H54 (cell line): Measurements from ENCODE around the gene DOCK3.
"Not testable (repeated sequence)": the region's sequence is repeated elsewhere in the genome, so short reads cannot be mapped to it uniquely, and the experiment has no call there.

Source experiments
- DNase-seq: peaks from one replicate; pipeline ENCODE4 v3.0.0; 2011; ENCODE audit warnings: low spot score, mixed read lengths; ENCODE audit not compliant: insufficient read length
- FAIRE-seq: peaks from 3 replicates; lab custom pipeline; 2011; peaks lifted over from hg19 to GRCh38; lab: Jason Lieb, UNC
- POLR2A ChIP-seq: IDR thresholded peaks from 2 replicates; pipeline ENCODE4 v1.6.1; 2011; ENCODE audit warnings: low read depth, mild to moderate bottlenecking, low read length

Gene DOCK3

DNA sequence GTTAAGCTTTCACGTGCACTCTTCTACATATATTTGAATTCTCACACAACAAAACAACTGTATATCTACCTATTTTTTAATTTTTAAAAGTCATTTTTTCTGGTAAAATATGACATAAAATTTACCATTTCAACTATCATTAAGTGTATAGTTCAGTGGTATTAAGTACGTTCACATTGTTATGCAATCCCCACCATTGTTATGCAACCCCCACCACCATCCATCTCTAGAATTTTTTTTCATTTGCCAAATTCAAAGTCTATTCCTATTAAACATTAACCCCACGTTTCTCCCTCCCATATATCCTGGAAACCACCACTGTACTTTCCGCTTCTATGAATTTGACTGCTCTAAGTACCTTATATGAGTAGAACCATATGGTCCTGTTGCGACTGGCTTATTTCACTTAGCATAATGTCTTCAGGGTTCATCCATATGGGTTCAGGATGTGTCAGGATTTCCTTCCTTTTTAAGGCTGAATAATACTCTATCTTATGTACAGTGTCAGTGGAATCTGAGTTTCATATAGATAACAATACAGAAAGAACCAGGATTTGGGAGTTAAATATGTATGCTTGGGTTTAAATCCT lies 279.2 kb downstream of the DOCK3 start:
- peak; percentile 6 for FAIRE-seq
- TF ChIP-seq POLR2A, result no peak
- DNase-seq, result no peak

DNA sequence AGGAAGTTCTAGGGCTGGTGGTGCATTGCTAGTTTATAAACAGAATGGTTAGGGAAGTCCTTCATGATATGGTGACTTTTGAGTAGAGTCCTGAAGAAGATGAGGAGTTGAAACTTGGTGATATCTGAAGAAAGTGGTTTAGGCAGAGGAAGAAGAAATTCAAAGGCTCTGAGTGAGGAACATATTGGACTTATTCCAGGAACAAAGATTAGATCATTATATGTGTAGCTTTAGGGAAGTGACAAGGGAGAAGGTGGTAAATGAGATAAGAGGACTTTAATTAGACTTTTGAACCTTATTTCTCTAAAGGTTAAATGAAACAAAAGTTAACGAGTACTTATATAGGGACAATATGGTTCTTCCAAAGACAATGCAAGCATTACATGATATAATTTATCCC lies 286.7 kb downstream of the DOCK3 start:
- DNase-seq (no peak), FAIRE-seq (no peak)
- TF ChIP-seq POLR2A, result no peak

DNA sequence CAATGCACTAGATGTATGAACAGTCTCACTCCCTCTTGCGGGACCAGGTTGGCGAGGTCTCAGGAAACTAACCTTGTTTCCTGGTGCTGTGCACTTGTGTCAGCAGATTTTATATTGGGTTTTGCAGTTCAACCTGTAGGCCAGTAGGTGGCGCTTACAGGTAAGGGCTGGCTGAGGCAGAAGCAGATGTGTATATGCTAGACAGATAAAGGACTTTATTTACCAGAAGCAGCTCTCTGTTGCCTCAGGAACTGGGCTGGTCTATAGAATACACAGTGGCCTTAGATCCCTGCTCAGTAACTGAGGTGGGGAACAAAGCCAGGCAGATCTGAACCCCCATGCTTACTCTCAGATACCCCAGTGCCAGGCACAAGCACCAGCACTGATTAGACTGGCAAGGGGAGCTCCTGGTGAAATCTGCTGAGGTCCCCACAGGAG lies 296.8 kb downstream of the DOCK3 start:
- FAIRE-seq (peak; percentile 91), DNase-seq (peak; percentile 21)

DNA sequence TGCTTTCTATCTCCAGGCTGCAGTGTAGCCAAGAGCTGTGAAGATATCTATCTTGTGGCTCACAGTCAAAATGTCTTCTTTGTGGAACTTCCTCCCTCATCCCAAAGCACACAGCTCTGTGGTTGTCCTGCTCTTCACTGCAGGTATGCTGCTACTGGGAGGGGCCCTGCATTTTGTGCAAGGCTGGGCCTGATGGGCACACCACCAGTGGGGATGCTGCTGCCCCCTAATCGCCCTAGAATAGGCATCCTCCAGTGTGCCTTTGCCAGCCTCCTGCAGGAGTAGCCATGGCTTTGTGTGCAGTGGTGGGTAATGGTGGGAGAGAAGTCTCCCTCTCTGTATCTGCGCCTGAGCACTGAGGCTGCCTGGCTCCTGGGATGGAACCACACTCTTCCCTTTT lies 297.3 kb downstream of the DOCK3 start:
- DNase-seq (no peak), FAIRE-seq (no peak)
- TF ChIP-seq POLR2A, result no peak

More for the DNA sequence above, 296.8 kb downstream of the DOCK3 start:
- TF ChIP-seq POLR2A, result no peak

DNA sequence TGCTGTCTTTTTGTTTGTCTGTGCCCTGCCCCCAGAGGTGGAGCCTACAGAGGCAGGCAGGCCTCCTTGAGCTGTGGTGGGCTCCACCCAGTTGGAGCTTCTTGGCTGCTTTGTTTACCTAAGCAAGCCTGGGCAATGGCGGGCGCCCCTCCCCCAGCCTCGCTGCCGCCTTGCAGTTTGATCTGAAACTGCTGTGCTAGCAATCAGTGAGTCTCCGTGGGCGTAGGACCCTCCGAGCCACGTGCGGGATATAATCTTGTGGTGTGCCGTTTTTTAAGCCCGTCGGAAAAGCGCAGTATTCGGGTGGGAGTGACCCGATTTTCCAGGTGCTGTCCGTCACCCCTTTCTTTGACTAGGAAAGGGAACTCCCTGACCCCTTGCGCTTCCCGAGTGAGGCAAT lies 303.9 kb downstream of the DOCK3 start:
- DNase-seq, FAIRE-seq: not testable (repeated sequence)

DNA sequence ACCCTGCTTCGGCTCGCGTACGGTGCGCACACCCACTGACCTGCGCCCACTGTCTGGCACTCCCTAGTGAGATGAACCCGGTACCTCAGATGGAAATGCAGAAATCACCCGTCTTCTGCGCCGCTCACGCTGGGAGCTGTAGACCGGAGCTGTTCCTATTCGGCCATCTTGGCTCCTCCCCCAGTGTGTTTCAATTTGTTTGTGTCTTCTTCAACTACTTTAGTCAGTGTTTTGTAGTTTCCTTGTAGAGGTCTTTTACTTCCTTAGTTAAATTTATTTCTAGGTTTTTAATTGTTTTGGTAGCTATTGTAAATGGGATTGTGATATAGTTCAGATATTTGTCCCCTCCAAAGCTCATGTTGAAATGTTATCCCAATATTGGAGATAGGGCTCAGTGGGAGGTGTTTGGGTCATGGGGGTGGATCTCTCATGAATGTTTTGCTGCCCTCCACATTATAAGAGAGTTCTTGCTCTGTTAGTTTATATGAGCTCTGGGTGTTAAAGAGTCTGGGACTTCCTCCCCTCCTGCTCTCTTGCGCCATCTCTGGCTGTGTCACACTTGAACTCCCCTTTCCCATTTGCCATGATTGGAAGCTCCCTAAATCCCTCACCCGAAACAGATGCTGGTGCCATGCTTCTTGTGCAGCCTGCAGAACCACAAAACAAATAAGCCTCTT lies 304.4 kb downstream of the DOCK3 start:
- no peak for TF ChIP-seq POLR2A
- DNase-seq (no peak), FAIRE-seq (peak; percentile 23)

DNA sequence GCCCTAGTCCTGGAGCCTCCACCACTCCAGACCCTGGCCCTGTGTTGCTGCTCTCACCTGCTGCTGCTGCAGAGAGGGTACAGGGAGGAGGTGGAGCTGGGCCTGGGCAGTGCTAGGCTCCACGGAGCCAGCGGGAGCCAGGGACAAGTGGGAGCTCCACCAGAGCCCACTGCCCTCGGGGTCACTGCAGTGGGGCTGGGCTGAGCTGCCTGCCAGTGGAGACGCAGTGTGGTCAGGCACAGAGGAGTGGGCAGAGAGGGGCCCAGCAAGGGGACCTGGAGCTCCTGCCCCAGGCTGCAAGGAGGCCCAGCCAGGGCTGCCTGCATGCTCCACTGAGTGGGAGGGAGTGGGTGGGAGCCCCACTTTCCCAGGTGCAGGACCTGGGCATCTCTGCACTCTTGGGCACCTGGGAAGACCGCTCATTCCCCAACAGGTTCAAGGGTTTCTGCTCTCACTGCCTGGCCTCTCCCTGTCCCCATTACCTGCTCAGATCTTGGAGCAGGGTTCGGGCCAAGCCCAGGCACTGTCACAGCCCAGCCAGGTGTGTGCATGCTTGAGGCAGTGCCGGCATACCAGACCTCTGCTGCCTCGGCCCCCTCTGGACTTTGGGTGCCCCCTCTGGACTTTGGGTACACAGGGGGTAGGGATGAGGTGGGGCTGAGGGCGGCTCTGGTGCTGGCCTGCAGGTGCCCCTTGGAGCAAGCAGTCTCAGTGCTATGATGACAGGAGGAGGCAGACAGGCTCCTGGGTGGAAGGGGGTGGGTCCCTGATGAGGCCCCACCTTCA lies 308.0 kb downstream of the DOCK3 start:
- FAIRE-seq, result no peak
- no peak for DNase-seq

DNA sequence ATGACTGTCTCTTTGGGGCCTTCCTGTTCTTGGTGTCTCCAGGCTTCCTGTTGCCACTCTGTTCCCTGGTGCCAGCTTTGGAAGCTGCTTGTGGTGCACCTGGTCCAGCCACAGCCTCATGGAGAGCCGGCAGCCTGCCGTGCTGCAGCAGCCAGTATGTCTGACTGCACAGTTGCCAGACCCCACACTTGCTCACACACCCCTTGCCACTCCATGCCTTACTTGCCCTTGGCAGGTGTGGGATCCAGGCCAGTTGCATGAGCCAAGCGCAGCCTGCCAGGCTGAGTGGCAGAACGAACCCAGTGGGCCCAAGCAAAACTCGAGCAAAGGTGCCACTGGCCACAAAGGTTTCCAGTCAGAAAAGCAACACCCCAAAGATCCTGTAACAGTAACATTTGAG lies 309.2 kb downstream of the DOCK3 start:
- DNase-seq (no peak), FAIRE-seq (no peak)
- no peak for TF ChIP-seq POLR2A

More for the DNA sequence above, 308.0 kb downstream of the DOCK3 start:
- TF ChIP-seq POLR2A, result no peak

DNA sequence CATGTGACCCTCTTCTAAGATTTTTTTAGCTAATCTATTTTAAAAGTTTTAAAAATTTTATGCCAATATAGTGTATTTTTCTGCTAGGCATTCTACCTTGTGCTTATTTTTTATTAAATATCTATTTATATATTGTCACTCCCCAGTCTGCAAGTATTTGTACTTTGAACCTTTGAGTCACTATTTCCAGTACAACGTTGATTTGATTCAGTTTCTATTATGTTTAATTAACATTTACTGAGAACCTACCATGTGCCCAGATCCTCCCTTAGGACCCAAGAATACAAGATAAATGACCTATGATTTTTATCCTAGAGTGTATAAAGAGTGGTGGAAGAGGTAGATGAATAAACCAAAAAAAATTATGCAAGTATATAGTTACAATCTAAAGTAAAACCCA lies 311.2 kb downstream of the DOCK3 start:
- TF ChIP-seq POLR2A, result no peak
- no peak for FAIRE-seq

DNA sequence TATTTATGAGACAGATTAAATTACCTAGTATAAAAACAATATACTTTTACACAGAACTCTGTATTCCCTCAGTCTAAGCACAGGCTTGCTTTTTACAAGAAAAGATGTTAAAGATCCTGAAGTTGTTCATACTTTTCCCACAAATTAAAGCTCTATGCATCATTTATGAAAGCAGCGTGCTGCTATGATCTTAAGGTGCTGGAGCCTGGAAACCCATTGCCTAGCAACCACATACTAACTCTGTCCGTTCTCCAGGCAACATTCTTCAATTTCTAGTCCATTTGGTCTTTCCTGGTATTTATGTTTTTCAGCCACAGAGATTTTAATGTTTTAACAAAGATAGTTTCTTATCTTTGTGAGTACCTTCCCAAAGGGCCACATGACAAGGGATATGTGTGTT lies 312.0 kb downstream of the DOCK3 start:
- no peak for TF ChIP-seq POLR2A
- DNase-seq (no peak), FAIRE-seq (no peak)

More for the DNA sequence above, 311.2 kb downstream of the DOCK3 start:
- DNase-seq, result no peak

DNA sequence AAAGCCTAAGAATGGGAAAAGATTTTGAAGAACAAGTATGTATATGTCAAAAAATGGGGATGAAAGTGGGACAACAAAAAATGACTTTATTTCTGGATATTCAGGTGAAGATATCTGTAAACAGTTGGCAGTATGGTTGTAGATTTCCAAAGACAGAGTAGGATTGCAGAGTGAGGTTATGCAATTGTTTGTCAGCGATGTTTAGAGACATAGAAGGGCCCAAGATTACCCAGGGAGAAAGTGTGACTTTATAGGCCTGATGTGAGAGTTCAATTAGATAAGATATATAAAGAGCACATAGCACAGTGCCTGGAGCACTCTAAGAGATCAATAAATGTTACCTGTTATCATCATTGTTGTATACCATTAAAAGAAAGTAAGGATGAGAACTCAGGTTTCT lies 319.8 kb downstream of the DOCK3 start:
- DNase-seq (no peak), FAIRE-seq (no peak)
- TF ChIP-seq POLR2A, result no peak

- TF ChIP-seq POLR2A, result no peak
- FAIRE-seq, result no peak
- no peak for DNase-seq
These were observed 320.5 kb downstream of the DOCK3 start for GRCh38 chr3:50995085-50995824.

GRCh38 chr3:51002495-51002894 lies 327.8 kb downstream of the DOCK3 start:
- DNase-seq (no peak), FAIRE-seq (no peak)
- TF ChIP-seq POLR2A, result no peak

DNA sequence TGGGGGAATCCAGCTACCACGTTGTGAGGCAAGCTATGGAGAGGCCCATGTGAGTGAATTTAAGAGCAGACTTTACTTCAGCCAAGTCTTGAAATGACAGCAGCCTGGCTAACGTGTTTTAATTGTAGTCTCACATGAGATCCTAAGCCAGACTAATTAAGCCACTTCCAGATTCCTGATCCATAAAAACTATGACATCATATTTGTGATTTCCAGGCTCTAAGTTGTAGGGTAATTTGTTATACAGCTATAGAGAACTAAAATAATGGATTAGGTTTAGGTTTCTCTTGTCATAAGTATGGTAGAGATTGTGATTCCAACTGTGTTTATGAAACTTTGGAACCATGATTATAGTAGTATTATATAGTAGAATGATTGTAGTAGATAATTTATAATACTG lies 329.5 kb downstream of the DOCK3 start:
- DNase-seq (no peak), FAIRE-seq (no peak)
- no peak for TF ChIP-seq POLR2A
